MM.1S (cell line): Measurements from ENCODE around the gene CLDN20.

Source experiments
- DNase-seq: peaks from one replicate; pipeline ENCODE4 v3.0.0-alpha.2; 2015
- H2AFZ ChIP-seq: fragments of 300-600 bp; sonication (generic); 2 replicates; pipeline ENCODE4 v1.6.0; 2016; ENCODE audit warnings: antibody characterized with exemption, low read length
- H3F3A ChIP-seq: fragments of 300-600 bp; sonication (generic); 2 replicates; pipeline ENCODE4 v1.6.1; 2016; ENCODE audit warnings: mild to moderate bottlenecking, antibody characterized with exemption, low read length, moderate library complexity, mixed read lengths; ENCODE audit not compliant: insufficient read depth
- H3K27ac ChIP-seq: fragments of 300-600 bp; sonication (generic); 2 replicates; pipeline ENCODE4 v1.5.1; 2016; ENCODE audit warnings: mild to moderate bottlenecking, low read length
- H3K27me3 ChIP-seq: fragments of 300-600 bp; sonication (generic); replicated peaks from 2 replicates; pipeline ENCODE4 v1.6.0; 2016; ENCODE audit warnings: low read length; ENCODE audit not compliant: insufficient read depth
- H3K36me3 ChIP-seq: fragments of 300-600 bp; sonication (generic); replicated peaks from 2 replicates; pipeline ENCODE4 v1.6.1; 2016; ENCODE audit warnings: mild to moderate bottlenecking, low read length, mixed read lengths; ENCODE audit not compliant: insufficient read depth
- H3K4me1 ChIP-seq: fragments of 300-600 bp; sonication (generic); 2 replicates; pipeline ENCODE4 v1.6.1; 2016; ENCODE audit warnings: low read length, mixed read lengths
- H3K4me2 ChIP-seq: fragments of 300-600 bp; sonication (generic); 2 replicates; pipeline ENCODE4 v1.6.0; 2016; ENCODE audit warnings: low read depth, low read length
- H3K4me3 ChIP-seq: fragments of 300-600 bp; sonication (generic); 2 replicates; pipeline ENCODE4 v1.5.1; 2016; ENCODE audit warnings: low read length, mixed read lengths
- H3K79me2 ChIP-seq: fragments of 300-600 bp; sonication (generic); 2 replicates; pipeline ENCODE4 v1.6.1; 2016; ENCODE audit warnings: mixed run types, low read length, mixed read lengths
- H3K9ac ChIP-seq: fragments of 300-600 bp; sonication (generic); 2 replicates; pipeline ENCODE4 v1.6.1; 2016; ENCODE audit warnings: low read length, mixed read lengths
- H3K9me2 ChIP-seq: fragments of 300-600 bp; sonication (generic); replicated peaks from 2 replicates; pipeline ENCODE4 v1.6.1; 2016; ENCODE audit warnings: mild to moderate bottlenecking, low read length, mixed read lengths; ENCODE audit not compliant: insufficient read depth
- H3K9me3 ChIP-seq: fragments of 300-600 bp; sonication (generic); replicated peaks from 2 replicates; pipeline ENCODE4 v1.6.1; 2016; ENCODE audit warnings: mild to moderate bottlenecking, low read length, mixed read lengths; ENCODE audit not compliant: insufficient read depth
- H4K20me1 ChIP-seq: fragments of 300-600 bp; sonication (generic); 2 replicates; pipeline ENCODE4 v1.6.1; 2016; ENCODE audit warnings: mild to moderate bottlenecking, low read length, moderate library complexity, mixed read lengths; ENCODE audit not compliant: insufficient read depth
- CTCF ChIP-seq: fragments of 300-600 bp; sonication (generic); IDR thresholded peaks from 2 replicates; pipeline ENCODE4 v1.5.1; 2016; ENCODE audit warnings: antibody characterized with exemption, low read length, mixed read lengths
- EZH2 ChIP-seq: fragments of 300-600 bp; sonication (generic); optimal IDR thresholded peaks from 2 replicates; pipeline ENCODE3; 2017; ENCODE audit warnings: low read depth, mild to moderate bottlenecking, antibody characterized with exemption, low read length, mixed read lengths
- EZH2phosphoT487 ChIP-seq: fragments of 300-600 bp; sonication (generic); IDR thresholded peaks from 2 replicates; pipeline ENCODE4 v1.6.1; 2018; ENCODE audit warnings: antibody characterized with exemption, low read length

Gene CLDN20

DNA sequence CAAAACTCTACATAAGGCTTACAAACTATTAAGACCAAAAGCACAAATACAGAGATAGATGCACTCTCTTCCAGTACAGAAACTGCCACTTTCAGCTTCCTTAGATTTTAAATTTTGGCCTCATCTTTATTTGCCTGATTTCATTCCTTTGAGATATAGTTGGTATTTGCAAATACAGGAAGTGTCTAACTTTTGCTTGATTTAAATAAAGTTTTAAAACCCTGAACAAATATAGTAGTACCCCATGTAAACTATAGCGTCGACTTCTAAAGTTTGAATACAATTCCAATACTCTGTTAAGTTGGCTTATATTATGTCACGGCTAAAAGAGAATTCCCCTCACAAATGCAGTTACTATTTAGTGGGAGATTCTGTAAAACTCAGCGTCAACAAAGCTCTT is 1.2 kb upstream of the CLDN20 start:
- H3K9me2 ChIP-seq, result no peaks in the 10 kb centered on the region
- H3K27me3 ChIP-seq, result no peaks in the 10 kb centered on the region
- peaks cover 6% of the 10 kb centered on the region; the same call in 1 of the 2 replicates for H3F3A ChIP-seq
- no peak overlapping the region for H3K4me3 ChIP-seq
- H3K36me3 ChIP-seq, result no peaks in the 10 kb centered on the region
- no peaks in the 10 kb centered on the region for H3K79me2 ChIP-seq
- peaks cover 7% of the 10 kb centered on the region for H3K4me1 ChIP-seq
- H3K9me3 ChIP-seq, result no peaks in the 10 kb centered on the region
- H4K20me1 ChIP-seq, result no peaks in the 10 kb centered on the region
- no peak overlapping the region for H2AFZ ChIP-seq
- no peak overlapping the region for H3K9ac ChIP-seq
- no peak overlapping the region for H3K27ac ChIP-seq
- DNase-seq, result no peak
- TF ChIP-seq CTCF, result no peak
- no peak for TF ChIP-seq EZH2phosphoT487
- TF ChIP-seq EZH2, result no peak
- H3K4me2 ChIP-seq, result no peak overlapping the region

GRCh38 chr6:155264693-155265320 is 994 bp downstream of the CLDN20 start:
- Histone ChIP-seq H3K36me3 (no peaks in the 10 kb centered on the region), H3K27me3 (no peaks in the 10 kb centered on the region), H3K27ac (no peak overlapping the region), H2AFZ (no peak overlapping the region), H3K4me1 (peaks cover 7% of the 10 kb centered on the region), H3K9ac (no peak overlapping the region), H3K4me2 (no peak overlapping the region), H3K9me2 (no peaks in the 10 kb centered on the region), H3K79me2 (no peaks in the 10 kb centered on the region), H4K20me1 (no peaks in the 10 kb centered on the region), H3F3A (peaks cover 6% of the 10 kb centered on the region; the same call in 1 of the 2 replicates), H3K9me3 (no peaks in the 10 kb centered on the region), H3K4me3 (no peak overlapping the region)
- no peak for DNase-seq
- no peak for TF ChIP-seq EZH2
- TF ChIP-seq EZH2phosphoT487, result no peak
- no peak for TF ChIP-seq CTCF

DNA sequence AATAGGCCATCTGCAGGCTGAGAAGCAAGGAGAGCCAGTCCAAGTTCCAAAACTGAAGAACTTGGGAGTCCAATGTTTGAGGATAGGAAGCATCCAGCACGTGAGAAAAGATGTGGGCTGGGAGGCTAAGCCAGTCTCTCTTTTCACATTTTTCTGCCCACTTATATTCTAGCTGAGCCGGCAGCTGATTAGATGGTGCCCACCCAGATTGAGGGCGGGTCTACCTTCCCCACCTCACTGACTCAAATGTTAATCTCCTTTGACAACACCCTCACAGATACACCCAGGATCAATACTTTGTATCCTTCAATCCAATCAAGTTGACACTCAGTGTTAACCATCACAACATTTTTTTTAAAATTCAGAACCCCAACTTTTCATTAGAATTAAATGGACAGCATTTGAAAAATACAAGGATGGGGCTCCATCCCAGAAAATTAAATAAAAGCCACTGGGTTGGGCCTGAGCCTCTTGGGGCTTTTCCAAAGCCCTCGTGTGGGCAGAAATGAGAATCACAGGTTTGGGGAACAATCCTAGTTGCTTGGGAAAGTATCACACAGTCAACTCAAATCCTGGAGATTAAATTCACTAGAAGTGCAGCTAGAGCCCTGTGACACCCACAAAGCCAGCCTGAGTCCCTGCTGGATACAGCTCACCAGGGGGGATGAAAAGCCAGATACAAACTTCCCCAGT is 2.2 kb downstream of the CLDN20 start:
- H3K4me1 ChIP-seq, result peaks cover 2% of the 10 kb centered on the region
- H3K36me3 ChIP-seq, result no peaks in the 10 kb centered on the region

More for the DNA sequence above, 2.2 kb downstream of the CLDN20 start:
- TF ChIP-seq CTCF, result no peak
- no peak for TF ChIP-seq EZH2
- TF ChIP-seq EZH2phosphoT487, result no peak
- Histone ChIP-seq H3K27me3 (no peaks in the 10 kb centered on the region), H3K9me2 (no peaks in the 10 kb centered on the region), H3K27ac (no peak overlapping the region), H4K20me1 (no peaks in the 10 kb centered on the region), H3F3A (0 out of 2 replicates have a peak, but pooled peaks cover under 1% of the 10 kb centered on the region), H3K79me2 (no peaks in the 10 kb centered on the region), H3K9me3 (no peaks in the 10 kb centered on the region), H3K4me2 (no peak overlapping the region), H2AFZ (no peak overlapping the region), H3K4me3 (no peak overlapping the region), H3K9ac (no peak overlapping the region)
- no peak for DNase-seq
